Iris pigment epithelial cell (primary cell): ENCODE measurements around the gene SOHLH2.
A peak's percentile ranks its signal among the peaks of the same experiment; 100 is the strongest.

ENCODE experiments used
- DNase-seq: peaks from one replicate; pipeline ENCODE4 v3.0.0-alpha.2; 2011; ENCODE audit warnings: low read depth

Gene SOHLH2

DNA sequence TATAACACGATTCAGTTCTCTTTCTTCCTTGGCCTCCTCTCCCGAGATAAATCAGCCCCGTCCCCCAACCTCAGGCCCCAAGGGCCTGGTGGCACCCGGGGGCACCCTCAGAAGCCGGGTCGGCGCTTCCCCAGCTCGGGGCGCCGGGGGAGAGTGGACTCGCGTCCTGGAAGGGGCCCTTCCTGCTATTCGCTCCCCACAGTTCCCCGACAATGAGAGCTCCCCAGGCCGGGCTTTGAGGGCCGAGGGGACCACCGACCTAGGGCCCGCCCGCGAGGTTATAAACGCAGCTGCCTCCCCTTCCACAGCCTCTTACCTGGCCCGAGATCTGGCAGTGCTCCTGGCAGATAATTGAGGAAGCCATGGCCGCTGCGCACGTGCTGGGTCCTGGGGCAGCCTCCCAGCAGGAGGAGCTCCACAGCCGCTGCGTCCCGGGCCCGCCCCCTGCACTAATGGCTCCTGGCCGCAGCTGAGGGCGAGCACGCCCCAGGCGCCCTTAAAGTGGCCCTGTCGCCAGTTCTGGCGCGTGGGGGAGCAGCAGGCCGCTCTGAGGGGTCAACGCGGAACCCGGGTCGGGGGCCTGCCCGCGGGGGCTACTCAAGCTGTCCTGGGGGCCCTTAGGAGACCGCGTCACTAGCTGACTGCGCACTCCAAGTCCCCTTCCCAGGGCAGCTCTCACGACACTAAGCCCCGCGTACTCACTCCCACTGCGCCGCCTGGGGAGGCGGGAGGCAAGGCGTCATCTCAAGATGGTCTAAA, at the start of gene SOHLH2:
Gene SOHLH2, minus strand, starts transcription at position 394 of the 759 bp plus-strand sequence. Its CDS starts 30 bp downstream, at position 364.
- no peak for DNase-seq

DNA sequence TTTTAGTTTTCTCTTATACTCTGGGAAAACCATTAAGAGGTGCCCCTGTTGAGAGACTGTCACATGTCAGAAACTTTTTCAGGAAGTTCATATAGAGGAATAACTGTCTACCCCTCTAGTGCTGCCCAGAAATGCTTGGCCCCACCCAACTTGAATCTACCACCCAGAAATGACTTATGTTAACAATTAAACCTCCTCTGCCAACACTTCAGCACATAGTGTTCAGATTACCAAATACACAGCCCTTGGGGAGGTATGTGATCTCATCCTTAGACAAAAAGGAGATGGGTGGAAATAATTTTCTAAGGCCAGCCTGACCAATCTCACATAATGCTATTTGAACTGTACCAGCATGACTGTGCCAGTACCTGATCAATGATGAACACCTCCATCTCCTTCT, 47.6 kb upstream of the SOHLH2 start:
- DNase-seq: peak; percentile 9

- DNase-seq: no peak
Measured at GRCh38 chr13:36261011-36261410, 46.7 kb upstream of the SOHLH2 start.

DNA sequence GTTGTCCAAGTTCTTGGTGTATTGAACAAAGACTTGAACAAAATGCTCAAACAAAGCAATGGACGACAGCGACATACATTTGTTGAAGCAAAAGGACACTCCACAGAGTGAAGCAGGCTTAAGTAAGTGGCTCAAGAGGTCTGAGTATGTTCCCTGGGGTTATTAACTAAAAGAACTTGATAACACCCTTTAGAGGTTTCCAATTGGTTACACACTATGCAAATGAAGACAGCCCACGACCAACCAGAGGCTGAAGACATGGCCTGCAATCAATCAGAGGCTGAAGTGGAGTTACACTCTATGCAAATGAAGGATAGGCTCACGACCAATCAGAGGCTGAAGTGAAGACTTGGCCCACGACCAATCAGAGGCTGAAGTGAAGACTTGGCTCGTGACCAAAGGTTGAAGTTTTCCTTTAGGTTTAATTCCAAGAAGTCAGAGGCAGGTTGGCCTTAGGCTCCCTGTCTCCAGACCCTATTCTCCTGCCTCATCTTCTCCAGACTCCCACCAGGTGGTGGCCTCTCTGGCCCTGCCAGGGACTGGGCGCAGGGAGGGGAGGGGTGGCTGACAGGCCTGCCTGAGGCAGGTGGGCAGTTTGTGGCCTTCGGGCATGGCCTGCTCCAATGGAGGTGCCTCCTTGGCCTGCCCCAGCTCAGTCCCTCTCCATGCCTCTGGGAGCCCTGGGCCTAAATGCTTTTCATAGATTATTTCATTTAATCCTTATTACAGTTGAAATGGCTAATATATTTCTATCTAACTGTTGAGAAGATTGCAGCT, 45.2 kb upstream of the SOHLH2 start:
- DNase-seq: no peak

DNA sequence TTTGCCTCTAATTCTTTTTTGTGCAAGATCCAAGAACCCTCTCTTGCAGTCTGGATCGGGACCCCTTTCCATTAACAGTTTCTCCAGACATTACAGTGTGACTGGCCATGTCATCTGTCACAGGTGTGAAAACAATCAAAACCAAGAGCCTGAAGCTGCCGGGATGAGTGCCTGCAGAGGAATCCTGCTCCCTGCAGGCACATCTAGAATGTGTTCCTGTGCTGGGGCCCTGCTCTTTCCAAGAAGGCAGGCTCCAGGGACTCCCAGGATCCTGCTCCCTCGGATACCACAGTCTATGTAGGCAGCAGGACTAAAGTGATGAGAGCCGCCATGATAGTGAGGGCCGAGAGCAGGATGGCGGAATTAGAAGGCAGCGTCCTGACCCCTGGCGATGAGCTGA, 44.5 kb upstream of the SOHLH2 start:
- DNase-seq: no peak

GRCh38 chr13:36251526-36251925, 37.2 kb upstream of the SOHLH2 start:
- DNase-seq: peak; percentile 20

GRCh38 chr13:36251017-36251416, 36.7 kb upstream of the SOHLH2 start:
- DNase-seq: no peak

DNA sequence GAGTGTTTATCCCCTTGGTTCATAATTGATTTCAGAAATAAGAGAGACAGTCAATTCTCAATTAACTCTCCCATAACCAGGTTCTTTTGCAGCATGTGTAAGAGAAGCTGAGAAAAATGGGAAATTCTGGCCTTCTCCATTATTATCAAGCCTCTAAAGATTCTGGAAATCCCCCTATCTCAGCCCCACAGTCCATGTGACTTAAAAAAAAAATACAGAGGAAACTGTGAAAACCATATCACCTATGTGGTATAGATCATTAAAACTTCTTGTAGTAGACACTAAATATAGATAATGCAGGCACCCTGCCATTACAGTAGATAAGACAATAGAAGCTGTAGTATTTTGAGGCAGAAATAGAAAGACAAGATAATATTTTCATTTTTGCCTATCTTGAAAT, 34.3 kb upstream of the SOHLH2 start:
- no peak for DNase-seq

DNA sequence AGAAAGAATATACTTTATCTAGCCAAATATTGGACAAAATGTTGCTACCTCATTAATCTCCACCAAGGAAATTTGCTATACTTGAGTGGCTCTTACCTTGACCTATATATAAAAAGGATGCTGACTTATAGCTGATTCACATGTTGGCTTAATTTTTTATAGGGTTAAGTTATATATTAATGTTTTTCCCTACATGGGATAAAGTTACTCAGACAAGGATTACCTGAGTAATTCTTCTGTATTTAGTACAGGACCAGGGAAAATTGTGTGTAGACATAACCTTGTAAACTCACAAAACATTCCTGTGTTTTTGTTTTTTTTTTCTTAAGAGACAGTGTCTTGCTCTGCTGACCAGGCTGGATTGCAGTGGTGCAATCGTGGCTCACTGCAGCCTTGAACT, 30.6 kb upstream of the SOHLH2 start:
- no peak for DNase-seq

DNA sequence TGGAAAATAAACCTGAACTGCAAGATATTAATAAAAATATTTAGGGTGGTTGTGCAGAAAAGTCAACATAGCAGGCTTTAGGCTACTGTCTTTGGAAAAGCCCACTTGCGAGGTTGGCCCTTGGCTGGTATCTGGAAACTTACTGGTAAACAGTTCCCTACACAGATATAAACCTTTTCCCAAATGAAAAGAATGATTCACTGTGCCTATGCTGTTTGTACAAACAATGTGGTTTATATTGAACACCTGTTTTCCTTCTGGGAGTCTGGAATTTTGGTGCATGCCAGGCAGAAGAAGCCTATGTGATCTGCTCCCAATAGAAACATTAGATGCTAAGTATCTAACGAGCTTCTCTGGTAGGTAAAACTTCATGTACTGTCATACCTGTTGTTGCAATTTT, 29.7 kb upstream of the SOHLH2 start:
- DNase-seq: no peak

GRCh38 chr13:36242761-36243160, 28.4 kb upstream of the SOHLH2 start:
- DNase-seq: no peak

DNA sequence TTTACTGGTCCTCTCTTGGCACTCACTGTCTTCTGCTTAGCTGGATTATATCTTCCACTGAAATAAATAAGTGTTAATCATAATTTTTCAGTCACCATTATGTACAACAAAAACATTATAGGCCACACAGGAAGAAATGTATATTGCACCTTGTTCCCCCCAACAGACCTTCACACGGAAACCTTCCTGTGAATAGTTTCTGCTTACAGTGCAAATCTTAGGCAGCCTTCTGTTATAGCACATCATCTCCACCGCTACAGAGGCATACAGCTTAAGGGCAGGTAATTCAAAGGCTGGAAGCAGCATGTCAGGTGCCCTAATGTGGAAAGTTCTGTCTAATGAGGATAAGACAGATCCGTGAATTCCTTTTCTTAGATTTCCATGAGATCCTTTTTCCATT, 16.9 kb upstream of the SOHLH2 start:
- no peak for DNase-seq

GRCh38 chr13:36224730-36225129, 10.4 kb upstream of the SOHLH2 start:
- no peak for DNase-seq

- no peak for DNase-seq
Measured at GRCh38 chr13:36219883-36220282, 5.5 kb upstream of the SOHLH2 start.

- DNase-seq: no peak
Measured at GRCh38 chr13:36217456-36217855, 3.1 kb upstream of the SOHLH2 start.

- no peak for DNase-seq
Measured at GRCh38 chr13:36212789-36213188, 1.6 kb downstream of the SOHLH2 start.

DNA sequence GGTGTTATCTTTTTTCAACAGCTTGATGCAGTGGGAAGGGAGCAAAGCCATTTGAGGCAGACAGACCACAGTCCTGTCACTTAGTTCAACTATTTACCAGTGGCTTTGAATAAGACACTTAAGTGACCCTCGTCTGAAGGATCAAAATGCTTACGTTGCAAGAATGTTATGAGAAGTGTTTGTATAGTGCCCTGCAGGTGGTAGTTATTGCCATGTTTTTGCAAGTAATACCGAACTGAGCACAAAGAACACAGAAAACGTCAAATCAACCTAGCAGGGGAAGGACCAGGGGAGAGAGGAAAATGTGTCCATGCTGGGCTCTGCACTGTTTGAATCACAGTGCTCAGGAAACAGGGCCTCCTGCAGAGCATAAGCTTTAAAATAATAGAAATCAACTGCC, 2.8 kb downstream of the SOHLH2 start:
- no peak for DNase-seq

DNA sequence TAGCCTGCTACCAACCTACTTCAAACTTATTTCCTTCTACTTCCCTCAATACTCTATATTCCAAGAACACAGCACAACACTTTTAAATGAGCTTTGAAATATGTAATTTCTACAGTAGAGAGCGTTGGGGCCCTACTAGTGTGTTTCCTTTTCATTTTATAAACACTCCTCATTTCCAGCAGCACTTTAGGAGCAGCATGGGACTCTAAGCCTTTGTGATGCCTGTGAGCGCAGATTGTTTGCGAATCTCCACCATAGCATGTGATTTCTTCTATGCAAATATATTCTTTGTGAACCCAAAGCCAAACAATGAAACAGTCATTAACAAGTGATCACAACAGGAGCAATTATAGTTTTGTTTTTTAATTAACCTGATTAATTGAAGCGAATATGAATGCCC, 3.6 kb downstream of the SOHLH2 start:
- DNase-seq: no peak

DNA sequence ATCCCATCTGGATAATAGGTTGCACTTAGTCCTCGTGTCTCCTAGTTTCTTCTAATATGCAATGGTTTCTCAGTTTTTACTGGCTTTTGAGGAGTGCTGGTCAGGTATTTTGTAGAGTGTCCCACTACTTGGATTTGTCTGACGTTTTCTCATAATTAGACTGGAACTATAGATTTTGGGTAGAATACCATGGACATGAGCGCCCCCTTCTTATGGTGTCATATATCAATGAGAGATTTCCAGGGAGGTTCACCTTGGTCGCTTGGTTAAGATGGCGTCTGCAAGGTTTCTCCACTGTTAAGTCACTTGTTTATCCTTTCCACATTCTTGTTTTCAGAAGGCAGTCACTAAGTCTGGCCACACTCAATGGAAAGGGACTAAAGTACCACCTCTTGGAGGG, 6.7 kb downstream of the SOHLH2 start:
- DNase-seq: no peak

GRCh38 chr13:36193151-36193855, 21.1 kb downstream of the SOHLH2 start:
- peak; percentile 11 for DNase-seq

DNA sequence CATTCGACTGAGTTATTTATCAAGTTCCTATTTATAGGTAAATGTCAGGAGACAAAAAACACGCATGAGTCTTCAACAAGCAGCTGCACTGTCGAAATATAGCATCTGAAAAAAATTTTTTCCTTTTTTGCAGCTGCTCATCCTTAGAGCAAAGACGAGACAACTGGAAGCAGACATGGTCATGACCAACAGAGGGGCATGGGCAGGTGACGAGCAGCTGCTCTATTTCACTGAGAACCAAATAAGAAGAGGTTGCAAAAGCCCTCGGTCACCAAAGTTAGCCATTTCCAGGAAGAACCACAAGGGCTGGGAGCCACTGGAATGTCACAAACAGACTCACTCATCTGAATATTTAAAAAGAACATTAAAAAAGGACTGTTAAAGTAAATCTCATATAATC, 22.2 kb downstream of the SOHLH2 start:
- DNase-seq: no peak

DNA sequence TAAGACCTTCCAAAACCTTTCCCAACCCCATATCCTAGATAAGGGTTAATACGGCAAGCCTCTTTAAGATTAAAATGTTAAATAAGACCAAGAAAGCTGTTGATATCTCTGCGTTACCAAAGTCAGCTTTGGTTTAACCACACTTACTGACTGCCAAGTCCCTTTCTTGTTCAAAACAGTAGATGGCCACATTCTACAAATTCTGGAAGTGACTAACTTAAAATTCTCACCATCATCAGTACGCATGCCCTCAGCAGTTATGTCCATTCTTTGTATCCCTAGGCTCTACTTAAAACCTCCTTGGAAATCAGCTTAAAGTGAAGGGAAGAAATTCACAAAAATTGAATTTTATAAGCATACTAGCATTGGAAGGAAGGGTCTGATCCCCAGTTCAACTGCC, 23.6 kb downstream of the SOHLH2 start:
- no peak for DNase-seq

GRCh38 chr13:36188441-36188840, 25.9 kb downstream of the SOHLH2 start:
- no peak for DNase-seq
